Prostate gland (tissue), 2 donors: ENCODE results near the gene SH3PXD2A. TPM values are rescaled to one million over a fixed set of nuclear protein-coding genes. Genes with fewer than 3 reads are reported as not detected.
"Not testable (repeated sequence)": the region's sequence is repeated elsewhere in the genome, so short reads cannot be mapped to it uniquely, and the experiment has no call there.

Experiments
- DNase-seq: peaks from one replicate; pipeline ENCODE4 v3.0.0-alpha.2; 2019; ENCODE audit warnings: low spot score
- H3K27ac ChIP-seq, 2 donors: fragments of 200-600 bp; sonication (generic); 2 replicates each; pipeline ENCODE4 v1.5.1; 2017 to 2019
- H3K27me3 ChIP-seq: fragments of 200-600 bp; sonication (generic); replicated peaks from 2 replicates; pipeline ENCODE4 v1.5.1; 2019; ENCODE audit not compliant: insufficient read depth
- H3K36me3 ChIP-seq, 2 donors: fragments of 200-600 bp; sonication (generic); 1 replicate in 1 of 2; 2 replicates in 1 of 2; pipeline versions ENCODE4 v1.5.1 to v1.8.1; 2017 to 2019
- H3K4me1 ChIP-seq: fragments of 200-600 bp; sonication (generic); replicated peaks from 2 replicates; pipeline ENCODE4 v1.5.1; 2019
- H3K4me3 ChIP-seq, 2 donors: fragments of 200-600 bp; sonication (generic); 2 replicates each; pipeline ENCODE4 v1.5.1; 2017 to 2019
- H3K9me3 ChIP-seq: fragments of 200-600 bp; sonication (generic); 2 replicates; pipeline ENCODE4 v1.5.1; 2017
- CTCF ChIP-seq, 4 experiments: fragments of 200-600 bp in 2 of 4; fragments of 450-650 bp in 2 of 4; sonication (generic) in 2 of 4; IDR thresholded peaks; 1 replicate in 3 of 4; 2 replicates in 1 of 4; pipeline ENCODE4 v1.5.1; 2016 to 2019; ENCODE audit warnings: antibody characterized with exemption in 4 of 4, mild to moderate bottlenecking in 2 of 4, moderate library complexity in 2 of 4
- POLR2A ChIP-seq: fragments of 450-650 bp; IDR thresholded peaks from one replicate; pipeline ENCODE4 v1.6.1; 2016; ENCODE audit warnings: antibody characterized with exemption, mild to moderate bottlenecking
- POLR2AphosphoS5 ChIP-seq: sonication (generic); formaldehyde crosslinking; IDR thresholded peaks from one replicate; pipeline ENCODE4 v1.6.1; 2017; ENCODE audit warnings: antibody characterized with exemption
- WGBS: methylation state at CpG from one replicate; pipeline ENCODE4 v1.1.5; 2018; 5-methylcytosine and 5-hydroxymethylcytosine counted together
- intact Hi-C: fragments of 100-400 bp; cut with DNase I; formaldehyde crosslinking; loops from one replicate; pipeline ENCODE4 v1.14.2; 2022
- total RNA-seq, 2 donors: library from RNA; depleted of rRNA; stranded (reverse); fragments of >200 nt; gene quantifications; one replicate each; pipeline ENCODE4 v1.1.0, GENCODE V29; 2016

The SH3PXD2A gene
- total RNA-seq, 2 donors from 2014 or later = 14.2 to 26.4 TPM

- no peaks in the 10 kb centered on the region for H3K27me3 ChIP-seq
- intact Hi-C loops = no loop called here
- no peak for DNase-seq
- H3K27ac ChIP-seq = no peak overlapping the region
- TF ChIP-seq CTCF (IDR thresholded peaks at IDR 0.05) (no peak), POLR2AphosphoS5 (no peak), POLR2A (no peak)
- H3K4me1 ChIP-seq = no peaks in the 10 kb centered on the region
- H3K36me3 ChIP-seq = no peaks in the 10 kb centered on the region
- no peak overlapping the region for H3K4me3 ChIP-seq
- H3K9me3 ChIP-seq = no peaks in the 10 kb centered on the region
- WGBS = 90% methylated on average over 4 of the region's 4 CpGs
Measured at GRCh38 chr10:103734731-103735130, 120.6 kb downstream of the SH3PXD2A start.

GRCh38 chr10:103733045-103733419 lies 122.3 kb downstream of the SH3PXD2A start:
- no peak for DNase-seq
- H3K36me3 ChIP-seq = no peaks in the 10 kb centered on the region
- H3K4me3 ChIP-seq = no peak overlapping the region
- intact Hi-C loops = no loop called here
- no peak overlapping the region for H3K27ac ChIP-seq
- H3K9me3 ChIP-seq = no peaks in the 10 kb centered on the region
- TF ChIP-seq POLR2AphosphoS5 = no peak
- no peak for TF ChIP-seq POLR2A
- no peak for TF ChIP-seq CTCF (IDR thresholded peaks at IDR 0.05)
- no peaks in the 10 kb centered on the region for H3K4me1 ChIP-seq
- WGBS = 73% methylated on average over 6 of the region's 6 CpGs
- H3K27me3 ChIP-seq = no peaks in the 10 kb centered on the region

- WGBS = 75% methylated on average over 14 of the region's 14 CpGs
- Histone ChIP-seq H3K27me3 (no peaks in the 10 kb centered on the region), H3K4me1 (no peaks in the 10 kb centered on the region), H3K36me3 (no peaks in the 10 kb centered on the region), H3K4me3 (no peak overlapping the region), H3K27ac (no peak overlapping the region), H3K9me3 (no peaks in the 10 kb centered on the region)
- DNase-seq = no peak
- TF ChIP-seq POLR2A = no peak
- intact Hi-C loops = no loop called here
Measured at GRCh38 chr10:103732339-103733044, 122.9 kb downstream of the SH3PXD2A start.

DNA sequence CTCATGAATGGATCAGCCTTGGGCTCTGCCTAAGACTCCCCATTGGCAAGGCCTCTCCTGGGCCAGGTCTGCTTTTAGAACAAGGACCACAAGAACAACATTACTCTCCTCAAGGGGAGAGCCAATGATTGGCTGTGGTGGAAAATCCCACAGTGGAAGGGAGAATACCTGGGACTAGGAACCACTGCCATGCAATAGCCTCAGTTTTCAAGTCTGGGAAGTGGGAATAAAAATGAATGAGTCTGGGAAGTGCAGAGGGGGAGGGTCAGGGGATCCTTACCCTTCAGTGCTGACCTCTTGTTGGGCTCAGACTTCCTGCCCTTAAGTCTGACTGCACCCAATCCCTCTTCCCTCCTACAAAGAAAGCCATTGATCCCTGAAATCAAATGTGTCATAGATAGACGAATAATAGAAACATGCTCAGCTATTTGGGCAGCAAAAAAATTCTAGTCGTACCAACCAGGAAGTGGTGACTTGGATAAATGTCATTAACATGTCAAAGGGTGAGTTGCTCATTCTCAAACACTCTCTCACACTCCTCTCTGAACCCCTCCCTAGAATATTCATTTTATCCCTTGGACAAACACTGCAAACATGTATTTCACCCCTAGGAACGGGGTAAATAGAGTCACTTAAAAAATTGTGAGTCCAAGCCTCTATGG lies 123.6 kb downstream of the SH3PXD2A start:
- 45% methylated on average over 3 of the region's 3 CpGs for WGBS
- no peaks in the 10 kb centered on the region for H3K36me3 ChIP-seq
- H3K4me1 ChIP-seq = no peaks in the 10 kb centered on the region
- H3K27me3 ChIP-seq = no peaks in the 10 kb centered on the region
- H3K4me3 ChIP-seq = no peak overlapping the region
- TF ChIP-seq CTCF (IDR thresholded peaks at IDR 0.05) = no peak
- no peak for TF ChIP-seq POLR2A
- TF ChIP-seq POLR2AphosphoS5 = no peak
- no peak for DNase-seq
- H3K9me3 ChIP-seq = no peaks in the 10 kb centered on the region
- no peak overlapping the region for H3K27ac ChIP-seq
- intact Hi-C loops = no loop called here

- H3K36me3 ChIP-seq, H3K9me3 ChIP-seq, DNase-seq, intact Hi-C loops, H3K4me3 ChIP-seq, H3K4me1 ChIP-seq, H3K27ac ChIP-seq, H3K27me3 ChIP-seq: not testable (repeated sequence)
- WGBS = 87% methylated on average over 4 of the region's 4 CpGs
Measured at GRCh38 chr10:103731026-103731425, 124.3 kb downstream of the SH3PXD2A start.

GRCh38 chr10:103729851-103730250 lies 125.5 kb downstream of the SH3PXD2A start:
- TF ChIP-seq CTCF (IDR thresholded peaks at IDR 0.05) (no peak), POLR2AphosphoS5 (no peak), POLR2A (no peak)
- H3K27ac ChIP-seq = no peak overlapping the region
- no peak for DNase-seq
- WGBS = 87% methylated on average over 5 of the region's 5 CpGs
- no peaks in the 10 kb centered on the region for H3K36me3 ChIP-seq
- no peaks in the 10 kb centered on the region for H3K4me1 ChIP-seq
- no peak overlapping the region for H3K4me3 ChIP-seq
- no peaks in the 10 kb centered on the region for H3K9me3 ChIP-seq
- H3K27me3 ChIP-seq = no peaks in the 10 kb centered on the region
- intact Hi-C loops = no loop called here
